ENCODE results near the gene LCLAT1.
"Not testable (repeated sequence)": the region's sequence is repeated elsewhere in the genome, so short reads cannot be mapped to it uniquely, and the experiment has no call there.

The LCLAT1 gene

GRCh38 chr2:30456106-30456505 lies 9.1 kb downstream of the LCLAT1 start:
- DNase-seq = peak in 1 of 2 donors; percentile 6

GRCh38 chr2:30456579-30456978 lies 9.5 kb downstream of the LCLAT1 start:
- no peak for DNase-seq

GRCh38 chr2:30457296-30457695 lies 10.2 kb downstream of the LCLAT1 start:
- DNase-seq = no peak

- no peak for DNase-seq
These were observed 12.1 kb downstream of the LCLAT1 start for GRCh38 chr2:30459140-30459539.

- DNase-seq = no peak
These were observed 15.2 kb downstream of the LCLAT1 start for GRCh38 chr2:30462131-30462857.

- no peak for DNase-seq
These were observed 16.5 kb downstream of the LCLAT1 start for GRCh38 chr2:30463535-30463934.

- no peak for DNase-seq
These were observed 17.6 kb downstream of the LCLAT1 start for GRCh38 chr2:30464544-30465170.

- no peak for DNase-seq
These were observed 18.1 kb downstream of the LCLAT1 start for GRCh38 chr2:30465171-30465545.

GRCh38 chr2:30466216-30466615 lies 19.2 kb downstream of the LCLAT1 start:
- DNase-seq = no peak

- DNase-seq = not testable (repeated sequence)
These were observed 20.2 kb downstream of the LCLAT1 start for GRCh38 chr2:30467062-30467826.

- DNase-seq = no peak
These were observed 23.4 kb downstream of the LCLAT1 start for GRCh38 chr2:30470426-30470825.

GRCh38 chr2:30472326-30472725 lies 25.3 kb downstream of the LCLAT1 start:
- DNase-seq = peak; percentile 58 to 62

- no peak for DNase-seq
These were observed 28.5 kb downstream of the LCLAT1 start for GRCh38 chr2:30475542-30475941.

- DNase-seq = no peak
These were observed 29.6 kb downstream of the LCLAT1 start for GRCh38 chr2:30476636-30477035.

- DNase-seq = no peak
These were observed 33.8 kb downstream of the LCLAT1 start for GRCh38 chr2:30480703-30481322.

GRCh38 chr2:30481323-30481800 lies 34.3 kb downstream of the LCLAT1 start:
- DNase-seq = peak; percentile 54 to 63

GRCh38 chr2:30482011-30482410 lies 35.0 kb downstream of the LCLAT1 start:
- no peak for DNase-seq

- DNase-seq = no peak
These were observed 37.1 kb downstream of the LCLAT1 start for GRCh38 chr2:30484145-30484544.

GRCh38 chr2:30484995-30485394 lies 37.9 kb downstream of the LCLAT1 start:
- DNase-seq = no peak

- DNase-seq = no peak
These were observed 39.6 kb downstream of the LCLAT1 start for GRCh38 chr2:30486655-30487054.

GRCh38 chr2:30487603-30488002 lies 40.6 kb downstream of the LCLAT1 start:
- DNase-seq = no peak

GRCh38 chr2:30488012-30488659 lies 41.1 kb downstream of the LCLAT1 start:
- no peak for DNase-seq

GRCh38 chr2:30491225-30491624 lies 44.2 kb downstream of the LCLAT1 start:
- DNase-seq = no peak
